NOMO-1 treated with dmso at 0.1 percent for 144 hours (cell line): ENCODE data around the gene CD79A.
A peak's percentile ranks its signal among the peaks of the same experiment; 100 is the strongest.
"Not testable (repeated sequence)": the region's sequence is repeated elsewhere in the genome, so short reads cannot be mapped to it uniquely, and the experiment has no call there.

Experiments used
- DNase-seq: peaks from one replicate; lab custom pipeline; 2025; ENCODE audit not compliant: unreplicated experiment; lab: John Stamatoyannopoulos, UW

The CD79A gene

DNA sequence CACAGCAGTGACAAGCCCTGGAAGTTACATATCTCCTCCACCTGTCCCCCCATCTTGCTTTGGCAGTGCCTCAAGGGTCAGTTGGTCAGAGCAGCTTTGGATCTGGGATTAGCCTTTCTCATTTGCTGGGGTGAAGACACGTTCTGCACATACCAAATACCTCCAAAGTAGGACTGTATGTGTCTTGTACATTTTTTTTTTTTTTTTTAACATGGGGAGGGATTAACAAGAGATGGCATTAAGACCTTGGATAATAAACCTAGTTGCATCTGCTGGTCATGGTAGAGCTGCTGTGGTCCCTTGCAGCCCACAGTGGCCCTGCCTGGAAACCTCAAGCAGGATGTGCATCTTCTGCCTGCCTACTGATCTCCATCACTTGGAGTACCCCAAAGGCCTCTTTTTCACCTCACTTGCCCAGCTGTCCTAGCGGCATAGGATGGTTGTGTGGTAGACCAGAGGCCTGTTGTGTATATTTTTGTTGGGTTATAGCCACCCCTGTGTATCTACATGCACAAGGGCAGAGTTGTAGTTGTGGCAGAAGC is 14.6 kb upstream of the CD79A start:
- no peak for DNase-seq

DNA sequence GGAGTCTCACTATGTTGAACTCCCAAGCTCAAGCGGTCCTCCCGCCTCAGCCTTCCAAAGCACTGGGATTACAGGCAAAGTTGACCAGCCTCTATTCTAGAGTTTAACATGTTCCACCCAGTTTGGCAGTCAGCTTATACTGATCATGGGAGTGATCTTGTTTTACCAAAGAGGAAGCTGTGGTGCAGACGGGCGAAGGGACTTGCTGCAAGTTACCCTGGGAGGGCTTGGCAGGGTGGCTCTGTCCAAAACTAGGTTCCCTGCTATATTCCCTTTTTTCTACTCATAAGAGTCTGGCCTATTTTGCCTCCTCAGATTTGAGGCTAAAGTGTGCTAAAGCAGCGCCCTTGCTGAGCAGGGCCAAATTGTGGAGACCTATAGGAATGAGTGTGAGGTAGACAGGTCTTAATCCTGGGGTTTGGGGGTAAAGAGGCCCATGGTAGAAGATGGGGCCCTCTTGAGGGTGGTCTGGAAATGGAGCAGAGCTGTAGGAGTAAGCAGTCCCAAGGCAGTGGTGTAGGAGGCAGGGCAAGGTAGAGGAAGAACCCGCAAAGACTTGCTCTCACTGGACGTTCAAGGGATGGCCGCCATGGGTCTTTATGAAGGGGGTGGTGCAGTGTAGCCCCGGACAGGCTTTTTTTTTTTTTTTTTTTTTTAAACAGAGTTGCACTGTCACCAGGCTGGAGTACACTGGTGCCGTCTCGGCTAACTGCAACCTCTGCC is 13.7 kb upstream of the CD79A start:
- no peak for DNase-seq

DNA sequence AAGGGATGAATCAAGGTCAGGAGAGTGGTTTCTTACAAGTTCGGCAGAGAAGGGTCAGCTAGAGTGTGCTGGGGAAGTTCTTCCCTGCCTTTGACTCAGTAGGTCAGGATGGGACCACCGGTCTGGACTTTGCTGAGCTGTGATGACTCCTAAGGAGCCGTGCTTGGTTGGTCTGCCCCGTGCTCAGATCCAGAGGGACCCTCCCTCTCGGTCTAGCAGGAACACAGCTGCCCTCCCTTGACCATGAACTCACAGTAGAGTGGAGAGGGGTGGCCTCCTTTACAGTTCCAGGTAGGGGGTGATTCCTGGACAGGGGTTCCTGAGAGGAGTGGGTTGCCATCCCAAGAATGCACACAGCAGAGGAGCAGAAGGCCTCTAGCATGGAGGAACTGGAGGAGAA is 12.7 kb upstream of the CD79A start:
- DNase-seq = no peak

DNA sequence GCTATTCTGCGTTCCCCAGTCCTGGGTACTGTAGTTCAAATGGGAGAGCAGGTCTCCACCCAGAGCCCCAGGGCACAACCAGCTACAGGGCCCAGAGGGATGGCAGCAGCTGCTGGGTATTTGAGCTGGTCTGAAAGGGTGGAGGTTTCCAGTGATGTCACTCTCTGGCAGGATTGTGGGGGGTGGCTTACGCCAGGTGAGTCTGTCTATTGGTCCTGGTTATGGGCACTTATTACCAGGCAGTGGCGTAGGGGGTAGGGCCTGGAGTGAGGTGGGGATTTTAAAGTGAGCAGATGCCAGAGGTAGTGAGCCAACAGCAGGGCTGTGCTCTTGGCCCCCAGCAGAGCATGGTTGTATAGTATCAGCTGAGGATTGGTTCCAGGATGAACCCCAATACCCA is 10.8 kb upstream of the CD79A start:
- no peak for DNase-seq

DNA sequence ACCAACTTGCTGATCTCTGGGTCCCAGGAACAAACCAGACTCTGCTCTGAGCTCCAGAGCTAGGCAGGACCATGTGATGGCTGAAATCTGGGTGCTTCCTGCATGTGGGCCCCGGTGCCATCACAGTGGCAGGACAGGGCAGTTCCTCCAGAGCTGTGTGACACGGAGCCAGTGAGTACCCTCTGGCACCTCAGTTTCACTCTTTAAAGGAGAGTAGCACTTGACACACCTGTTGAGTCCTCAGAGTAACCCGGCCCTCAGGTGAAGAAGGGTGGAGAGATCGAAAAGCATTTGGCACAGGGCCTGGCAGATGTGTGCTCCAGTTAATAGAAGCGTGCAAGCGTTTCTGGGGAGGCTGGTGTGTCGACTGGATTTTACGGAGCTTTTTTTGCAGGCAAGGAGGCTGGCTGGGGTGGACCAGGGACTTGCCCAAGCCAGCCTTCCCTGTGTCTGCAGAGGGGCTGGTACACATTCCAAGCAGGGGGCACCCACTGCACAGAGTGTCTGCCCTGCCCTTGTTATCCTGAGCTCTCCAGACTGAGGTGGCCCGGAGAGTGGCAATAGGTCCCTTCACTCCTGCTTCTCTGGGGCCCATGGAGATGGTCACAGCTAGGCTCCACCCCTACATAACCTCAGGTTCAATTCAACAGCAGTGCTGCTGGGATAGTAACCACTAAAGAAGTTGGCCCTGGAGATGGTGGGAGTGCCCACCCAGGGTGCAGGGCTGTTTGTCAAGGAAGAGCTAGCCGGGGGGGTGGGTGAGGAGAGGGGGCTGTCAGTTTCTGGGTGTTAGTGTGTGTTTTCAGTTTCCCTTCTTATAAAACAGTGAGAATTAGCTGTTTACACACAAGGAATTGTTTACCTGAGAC is 8.7 kb upstream of the CD79A start:
- DNase-seq = no peak

DNA sequence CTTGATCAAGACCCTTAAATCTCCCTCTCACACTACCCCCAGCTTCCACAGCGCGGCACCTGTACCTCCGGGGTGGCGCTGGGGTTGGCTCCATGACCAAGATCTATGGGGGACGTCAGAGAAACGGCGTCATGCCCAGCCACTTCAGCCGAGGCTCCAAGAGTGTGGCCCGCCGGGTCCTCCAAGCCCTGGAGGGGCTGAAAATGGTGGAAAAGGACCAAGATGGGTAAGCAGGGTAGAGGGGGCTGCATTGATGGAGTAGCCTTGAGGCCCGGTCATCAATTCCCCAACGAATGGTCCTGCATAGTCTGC is 8.1 kb upstream of the CD79A start:
- DNase-seq = no peak

DNA sequence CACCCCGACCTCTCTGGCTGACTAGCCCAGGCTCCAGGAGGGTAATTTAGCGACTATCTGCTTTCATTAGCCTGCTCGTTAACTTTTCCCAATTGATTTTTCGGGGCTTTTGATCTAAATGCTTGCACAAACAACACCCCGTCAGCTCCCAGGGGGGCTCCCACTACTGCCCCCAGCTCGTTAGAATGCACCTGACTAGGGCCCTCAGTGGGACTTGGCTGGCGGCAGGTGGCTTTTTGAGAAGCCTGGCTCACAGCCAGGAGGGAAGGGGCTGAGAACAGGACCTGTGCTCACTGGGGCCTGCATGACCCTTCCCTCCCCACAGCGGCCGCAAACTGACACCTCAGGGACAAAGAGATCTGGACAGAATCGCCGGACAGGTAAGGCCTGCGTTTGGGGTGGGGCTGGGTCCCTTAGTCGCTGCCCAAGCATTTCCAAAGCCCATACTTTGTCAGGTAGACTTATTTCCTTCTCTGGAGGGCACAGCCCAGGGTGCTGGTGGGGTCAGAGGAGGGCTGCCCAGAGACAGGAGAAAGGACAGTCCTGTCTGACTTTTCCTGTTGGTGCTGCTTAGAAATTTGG is 7.6 kb upstream of the CD79A start:
- DNase-seq = no peak

DNA sequence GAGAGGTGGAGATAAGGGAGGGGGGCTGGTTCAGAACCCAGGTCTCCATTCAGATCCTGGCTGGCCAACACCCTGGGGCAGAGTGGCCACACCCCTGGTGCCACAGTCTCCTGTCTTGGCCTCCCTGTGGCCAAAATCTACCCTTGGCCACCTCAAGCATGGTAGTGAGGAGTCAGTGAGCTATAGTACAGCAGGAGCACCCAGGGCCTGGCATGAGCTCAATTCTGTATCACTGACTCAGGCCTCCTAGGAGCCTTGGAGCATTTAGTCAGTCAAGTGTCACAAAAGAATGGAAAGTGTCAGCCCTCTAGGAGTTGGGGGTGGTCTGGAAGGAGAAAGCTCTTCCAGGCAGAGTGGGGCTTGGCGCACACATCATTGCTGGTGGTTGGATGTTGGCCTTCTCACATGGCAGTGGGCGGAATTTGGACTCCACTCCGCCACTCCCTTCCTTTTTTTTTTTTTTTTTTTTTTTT is 6.6 kb upstream of the CD79A start:
- DNase-seq = no peak

DNA sequence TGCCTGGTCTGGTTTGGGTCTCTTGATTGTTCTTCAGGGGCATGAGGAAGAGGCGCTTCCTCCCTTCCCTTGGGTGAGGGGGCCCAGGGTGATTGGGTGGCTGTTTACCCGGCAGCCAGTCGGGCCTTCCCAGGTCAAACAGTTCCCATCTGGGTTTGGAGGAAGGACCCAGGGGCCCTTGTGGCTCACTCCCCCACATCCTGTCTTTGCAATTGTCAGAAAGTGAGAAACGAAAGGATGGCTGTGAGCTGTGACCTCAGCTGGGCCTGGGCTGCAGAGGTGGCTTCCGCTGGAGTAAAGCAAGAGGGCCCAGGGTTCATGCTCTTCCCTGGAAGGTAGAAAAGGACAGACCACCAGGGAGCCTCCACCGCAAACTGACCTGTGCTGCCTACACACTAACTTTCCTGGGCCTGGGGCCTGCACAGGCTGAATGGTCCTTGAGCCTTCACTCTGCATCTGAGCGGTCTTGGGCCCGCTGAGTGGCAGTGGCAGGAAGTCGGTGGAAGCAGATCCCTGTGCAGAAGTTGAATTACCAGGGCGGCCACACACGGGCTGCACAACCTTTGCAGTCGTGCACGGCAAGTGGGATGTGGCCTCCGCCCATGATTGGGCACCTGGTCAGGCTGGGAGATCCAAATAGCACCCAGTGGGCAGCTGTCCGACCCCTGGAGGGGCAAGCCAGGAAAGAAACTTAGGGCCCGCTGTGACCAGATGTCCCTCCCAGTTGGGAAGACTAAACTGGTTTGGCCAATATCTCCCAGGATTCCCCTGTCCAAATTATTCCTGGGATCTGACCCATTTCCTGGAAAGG is 5.3 kb upstream of the CD79A start:
- peak; percentile 43 for DNase-seq

DNA sequence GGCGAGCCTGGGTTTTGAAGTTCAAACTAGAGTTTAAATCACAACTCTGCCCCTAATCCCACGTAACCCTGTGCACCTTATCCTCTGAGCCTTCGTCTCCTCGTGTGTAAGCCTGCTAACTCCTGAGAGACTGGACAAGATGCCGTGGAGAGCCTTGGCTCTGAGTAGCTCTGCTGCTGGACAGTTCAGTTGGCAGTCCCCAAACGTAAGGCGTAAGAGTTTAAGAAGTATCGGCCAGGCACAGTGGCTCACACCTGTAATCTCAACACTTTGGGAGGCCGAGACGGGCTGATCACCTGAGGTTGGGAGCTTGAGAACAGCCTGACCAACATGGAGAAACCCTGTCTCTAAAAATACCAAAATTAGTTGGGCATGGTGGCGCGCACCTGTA is 4.7 kb upstream of the CD79A start:
- DNase-seq = no peak

DNA sequence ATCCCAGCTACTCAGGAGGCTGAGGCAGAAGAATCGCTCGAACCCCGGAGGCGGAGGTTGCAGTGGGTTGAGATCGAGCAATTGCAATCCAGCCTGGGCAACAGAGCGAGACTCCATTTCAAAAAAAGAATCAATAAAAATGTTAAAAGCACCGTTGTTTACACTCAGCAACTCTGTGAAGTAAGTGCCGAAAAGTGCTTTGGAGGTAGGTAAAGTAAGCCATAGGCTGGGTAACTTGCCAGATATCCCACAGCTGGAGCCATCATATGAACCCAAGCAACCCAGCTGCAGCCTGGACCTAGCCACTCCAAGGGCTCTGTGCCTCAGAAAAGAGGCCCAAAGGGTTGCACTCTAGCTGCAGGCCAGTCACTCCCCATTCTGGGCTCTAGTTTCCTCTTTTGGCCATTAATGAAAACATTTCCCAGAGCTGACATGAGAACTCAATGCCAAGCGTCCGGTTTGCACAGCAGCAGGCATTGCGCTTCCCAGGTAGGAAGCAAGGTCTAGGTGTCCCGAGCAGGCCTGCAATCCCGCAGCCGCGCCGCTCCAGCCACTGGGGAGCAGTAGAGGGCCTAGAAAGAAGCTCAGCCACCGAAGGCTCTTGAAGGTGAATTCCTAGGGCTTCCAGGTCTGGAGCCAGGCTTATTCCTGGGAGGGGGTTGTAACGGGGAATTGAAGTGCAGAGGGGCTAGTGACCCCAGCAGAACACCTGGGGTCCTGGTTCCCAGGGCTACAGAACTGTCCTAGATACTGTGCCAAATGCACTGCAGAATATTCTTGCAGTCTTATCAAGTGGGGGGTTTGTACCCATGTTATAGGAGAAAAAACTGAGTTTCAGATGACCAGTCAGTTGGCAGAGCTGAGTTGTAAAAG is 4.1 kb upstream of the CD79A start:
- peak; percentile 62 for DNase-seq

DNA sequence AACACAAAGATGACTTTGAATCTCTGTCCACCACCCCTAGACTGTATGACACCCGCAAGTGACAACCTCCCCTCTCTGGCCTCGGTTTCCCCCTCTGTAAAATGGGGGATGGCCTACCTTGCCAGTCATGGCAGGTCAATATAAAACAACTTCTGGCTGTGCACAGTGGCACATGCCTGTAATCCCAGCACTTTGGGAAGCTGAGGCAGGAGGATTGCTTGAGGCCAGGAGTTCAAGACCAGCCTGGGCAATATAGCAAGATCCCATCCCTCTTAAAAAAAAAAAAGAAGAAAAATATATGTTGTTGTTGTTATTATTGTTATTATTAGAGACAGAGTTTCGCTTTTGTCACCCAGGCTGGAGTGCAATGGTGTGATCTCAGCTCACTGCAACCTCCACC is 1.1 kb upstream of the CD79A start:
- DNase-seq = not testable (repeated sequence)

DNA sequence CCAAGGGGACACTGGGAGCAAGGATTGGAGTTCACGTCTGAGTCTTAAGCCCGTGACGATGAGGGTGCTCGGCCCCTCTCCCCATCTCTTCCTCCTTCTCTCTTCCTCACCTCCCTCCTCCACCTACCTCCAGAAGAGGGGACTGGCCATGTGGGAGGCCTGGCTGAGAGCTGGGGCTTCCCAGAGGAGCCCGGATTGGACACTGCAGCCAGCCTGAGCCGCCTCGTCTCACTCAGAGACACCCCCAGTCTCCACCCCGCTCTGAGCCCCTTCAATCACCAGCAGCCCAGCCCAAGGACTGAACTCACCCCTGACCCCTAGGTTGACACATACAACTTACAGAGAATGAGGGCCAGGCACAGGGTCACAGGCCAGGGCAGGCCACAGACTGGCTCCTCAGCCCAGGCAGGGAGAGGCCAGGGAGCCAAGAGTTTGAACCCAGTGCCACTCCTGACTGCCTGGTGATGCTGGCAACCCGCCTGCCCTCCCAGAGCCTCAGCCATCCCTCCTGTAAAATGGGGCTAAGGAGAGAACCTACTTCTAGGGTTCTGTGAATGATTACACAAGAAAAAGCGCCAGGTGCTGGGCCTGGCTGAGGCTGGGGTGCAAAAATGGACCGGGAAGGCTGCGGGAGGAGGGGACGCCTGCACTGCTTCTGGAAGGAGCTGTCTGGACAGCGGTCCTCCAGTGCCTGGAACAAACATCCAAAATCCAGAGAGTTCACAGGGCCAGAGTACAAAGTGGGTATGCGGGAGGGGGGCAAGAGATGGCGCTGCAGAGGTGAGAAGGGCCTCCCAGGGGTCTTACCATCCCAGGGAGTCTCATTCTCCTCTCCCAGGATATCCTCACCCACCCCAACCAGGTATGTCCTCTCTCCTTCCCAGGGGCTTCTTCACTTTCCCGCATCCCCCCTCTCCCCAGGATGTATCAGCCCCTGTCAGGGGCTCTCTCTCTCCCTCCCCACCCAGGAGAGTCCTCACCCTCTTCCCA is 1.1 kb downstream of the CD79A start:
- DNase-seq = no peak

DNA sequence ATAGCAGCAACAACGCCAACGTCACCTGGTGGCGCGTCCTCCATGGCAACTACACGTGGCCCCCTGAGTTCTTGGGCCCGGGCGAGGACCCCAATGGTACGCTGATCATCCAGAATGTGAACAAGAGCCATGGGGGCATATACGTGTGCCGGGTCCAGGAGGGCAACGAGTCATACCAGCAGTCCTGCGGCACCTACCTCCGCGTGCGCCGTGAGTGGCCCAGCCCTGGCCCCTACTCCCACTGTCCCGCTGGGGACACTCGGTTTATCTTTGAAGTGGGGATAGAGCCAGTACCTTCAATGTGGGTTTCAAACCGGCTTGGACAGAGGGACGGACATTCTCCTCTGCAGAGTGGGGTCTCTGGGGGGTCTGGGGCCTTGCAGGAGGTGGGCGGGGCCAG is 2.0 kb downstream of the CD79A start:
- DNase-seq = no peak

DNA sequence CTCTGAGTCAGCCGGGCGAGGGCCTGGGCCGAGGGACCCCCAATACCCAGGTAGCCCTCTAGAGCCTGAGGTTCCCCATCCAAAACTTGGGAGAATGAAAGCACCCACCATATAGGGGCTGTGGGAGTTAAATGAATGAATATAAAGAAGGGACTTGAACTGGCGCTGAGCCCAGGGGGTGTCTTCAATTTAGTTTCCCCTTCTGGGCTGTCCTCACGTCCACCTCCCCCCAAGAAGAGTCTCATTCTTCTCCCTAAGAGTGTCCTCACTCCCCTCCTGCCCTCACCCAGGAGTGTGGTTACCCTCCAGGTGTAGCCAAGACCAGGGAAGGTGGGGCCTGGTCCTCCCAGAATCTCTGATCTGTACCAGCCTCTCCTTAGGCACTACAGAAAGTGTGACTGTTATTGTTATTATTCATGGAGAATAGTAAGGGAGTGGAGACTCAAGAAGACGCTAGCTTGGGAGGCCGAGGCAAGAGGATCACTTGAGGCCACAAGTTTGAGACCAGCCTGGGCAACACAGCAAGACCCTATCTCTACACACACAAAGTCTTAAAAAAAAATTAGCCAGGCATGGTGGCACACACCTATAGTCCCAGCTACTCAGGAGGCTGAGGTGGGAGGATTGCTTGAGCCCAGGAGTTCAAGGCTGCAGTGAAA is 2.7 kb downstream of the CD79A start:
- DNase-seq = no peak

DNA sequence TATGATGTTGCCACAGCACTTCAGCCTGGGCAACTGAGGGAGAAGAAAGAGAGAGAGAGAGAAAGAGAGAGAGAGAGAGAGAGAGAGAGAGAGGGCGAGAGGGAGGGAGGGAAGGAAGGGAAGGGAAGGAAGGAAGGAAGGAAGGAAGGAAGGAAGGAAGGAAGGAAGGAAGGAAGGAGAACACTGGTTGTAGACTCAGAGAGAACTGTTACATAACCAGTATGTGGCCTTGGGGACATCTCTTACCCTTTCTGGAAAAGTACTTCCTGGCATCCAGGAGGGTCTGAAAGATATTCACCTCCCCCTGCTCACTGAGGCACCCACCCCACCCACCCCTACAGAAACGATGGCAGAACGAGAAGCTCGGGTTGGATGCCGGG is 3.2 kb downstream of the CD79A start:
- DNase-seq = no peak

DNA sequence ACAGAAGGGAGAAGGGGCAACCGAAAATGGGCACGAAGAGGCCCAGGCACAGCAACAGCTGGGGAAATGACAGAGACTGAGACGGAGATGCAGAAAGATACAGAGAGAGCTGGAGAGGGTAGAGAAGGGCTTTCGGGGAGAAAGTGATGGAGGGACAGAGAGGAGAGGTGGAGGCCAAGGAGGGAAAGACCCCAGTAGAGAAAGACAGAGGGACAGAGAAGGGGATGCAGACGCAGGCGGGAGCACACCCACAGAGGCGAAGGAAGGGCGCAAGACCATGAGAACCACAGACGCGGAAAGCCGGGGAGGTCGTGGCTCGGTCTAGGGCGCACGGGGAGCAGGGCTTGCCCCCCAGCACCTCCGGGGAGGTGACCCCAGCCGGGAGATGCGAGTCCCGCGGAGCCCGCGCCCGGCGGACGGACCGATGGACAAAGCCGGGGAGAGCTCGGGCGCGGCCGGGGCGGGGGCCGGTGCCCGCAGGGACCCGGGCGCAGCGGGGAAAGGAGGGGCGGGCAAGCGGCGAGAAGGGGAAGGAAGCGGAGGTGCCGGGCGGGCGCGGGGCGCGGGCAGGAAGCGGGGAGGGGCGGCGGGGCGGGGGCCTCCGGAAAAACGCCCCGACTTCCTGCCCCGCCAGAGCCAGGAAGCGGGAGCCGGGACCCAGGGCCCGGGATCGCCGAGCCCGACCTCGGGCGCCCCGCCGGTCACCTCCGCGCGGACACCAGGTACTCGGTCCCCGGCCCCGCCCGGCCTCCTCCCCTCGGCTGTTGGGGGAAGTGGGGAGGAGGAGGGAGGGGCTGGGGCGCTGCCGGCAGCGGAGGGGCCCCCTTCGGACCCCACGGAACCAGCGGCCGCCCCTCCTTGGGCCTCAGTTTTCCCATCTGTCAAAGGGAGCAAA is 5.7 kb downstream of the CD79A start, which contains the start of gene ARHGEF1:
ARHGEF1 (plus strand) TSS at position 617 of the 895 bp plus-strand sequence. CDS start 4,899 bp downstream, outside the sequence.
- peak; percentile 70 for DNase-seq
